ENCODE data around the gene MARS1.

MARS1 gene

DNA sequence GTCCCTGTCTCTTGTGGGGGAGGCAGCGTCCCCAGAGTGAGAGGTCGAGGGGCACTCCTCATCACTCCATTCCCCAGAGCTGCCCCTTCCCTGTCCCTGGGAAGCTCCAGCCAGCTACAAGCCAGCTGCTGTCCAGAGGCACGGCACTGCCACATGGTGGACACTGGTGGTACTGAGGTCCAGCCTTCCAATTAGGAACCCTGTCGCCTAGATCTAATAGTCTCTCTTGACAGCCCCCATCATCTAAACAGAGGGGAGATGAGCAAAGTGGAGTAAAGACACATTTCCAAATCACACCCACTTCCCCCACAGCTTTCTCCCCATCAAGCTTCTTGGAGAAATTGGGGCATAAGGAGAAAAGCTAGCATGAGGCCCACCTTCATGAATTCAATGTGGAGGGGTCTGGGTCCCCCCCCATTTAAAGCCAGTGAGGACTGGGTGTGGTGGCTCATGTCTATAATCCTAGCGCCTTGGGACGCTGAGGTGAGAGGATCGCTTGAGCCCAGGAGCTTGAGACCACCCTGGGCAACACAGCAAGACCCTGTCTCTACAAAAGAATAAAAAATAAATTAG lies 34.8 kb upstream of the MARS1 start:
- Mint-ChIP-seq H3K27me3 (peaks cover 1% of the 10 kb centered on the region), H3K4me3 (no peak overlapping the region), H3K4me1 (peaks cover 10% of the 10 kb centered on the region), H3K27ac (no peak overlapping the region), H3K9me3 (no peaks in the 10 kb centered on the region), H3K36me3 (no peaks in the 10 kb centered on the region)
- DNase-seq (ENCODE audit: low spot score in 2 of 2), result peak in 1 of 2 donors; percentile 59
- peak; percentile 53 for ATAC-seq (ENCODE audit: low read depth)

- H3K27ac Mint-ChIP-seq, result no peak overlapping the region
- DNase-seq (ENCODE audit: low spot score in 2 of 2), result no peak
- no peak for ATAC-seq (ENCODE audit: low read depth)
- H3K36me3 Mint-ChIP-seq, result no peaks in the 10 kb centered on the region
- H3K4me3 Mint-ChIP-seq, result no peak overlapping the region
- H3K27me3 Mint-ChIP-seq, result peaks cover 1% of the 10 kb centered on the region
- no peaks in the 10 kb centered on the region for H3K9me3 Mint-ChIP-seq
- peaks cover 18% of the 10 kb centered on the region for H3K4me1 Mint-ChIP-seq
Observed at GRCh38 chr12:57454213-57454565, 33.7 kb upstream of the MARS1 start.

DNA sequence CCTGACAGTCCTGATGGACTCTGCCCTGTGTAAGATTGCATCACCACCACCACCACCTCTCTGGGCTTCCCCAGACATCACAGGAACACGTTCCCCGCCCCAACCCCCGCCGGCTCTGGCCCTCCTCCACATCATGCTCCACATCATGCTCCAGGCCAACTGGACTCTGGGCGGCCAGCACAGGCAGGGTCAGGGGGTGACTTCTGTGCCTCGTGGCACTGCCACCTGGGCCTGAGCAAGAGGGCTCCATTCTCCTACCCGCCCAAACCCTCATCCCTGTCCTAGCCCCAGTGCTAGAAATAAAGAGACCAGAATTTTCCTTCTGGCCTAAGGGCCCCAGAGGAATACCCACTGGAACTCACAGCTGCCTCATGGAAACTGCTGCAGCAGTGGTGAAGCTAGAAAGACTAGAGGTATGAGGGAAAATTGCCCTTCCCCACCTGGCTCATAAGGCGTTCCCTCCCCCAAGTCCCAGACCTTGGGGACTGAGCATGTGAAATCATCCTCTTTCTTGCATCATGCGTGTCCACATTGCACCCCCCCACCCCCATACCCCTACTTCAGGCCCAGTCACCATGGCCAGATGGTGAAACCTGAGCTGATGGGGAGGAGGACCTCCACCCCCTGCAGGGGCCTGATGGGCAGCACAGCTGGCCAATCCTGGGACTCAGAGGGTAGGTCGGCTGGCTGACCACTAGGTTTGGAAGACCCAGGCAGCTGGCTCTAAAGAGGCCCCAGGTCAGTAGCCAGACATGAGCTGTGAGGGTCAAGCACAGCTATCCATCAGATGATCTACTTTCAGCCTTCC lies 33.1 kb upstream of the MARS1 start, which contains the start of gene INHBE:
TSS of gene INHBE (plus strand) at position 742 of the 808 bp plus-strand sequence. CDS start 230 bp downstream, outside the sequence.
- DNase-seq (ENCODE audit: low spot score in 2 of 2) (no peak), ATAC-seq (ENCODE audit: low read depth) (no peak)
- Mint-ChIP-seq H3K9me3 (no peaks in the 10 kb centered on the region), H3K36me3 (no peaks in the 10 kb centered on the region), H3K4me1 (peaks cover 22% of the 10 kb centered on the region), H3K27me3 (peaks cover 1% of the 10 kb centered on the region), H3K27ac (peak within 1 kb of the TSS; percentile 9), H3K4me3 (peak within 1 kb of the TSS; percentile 84)

DNA sequence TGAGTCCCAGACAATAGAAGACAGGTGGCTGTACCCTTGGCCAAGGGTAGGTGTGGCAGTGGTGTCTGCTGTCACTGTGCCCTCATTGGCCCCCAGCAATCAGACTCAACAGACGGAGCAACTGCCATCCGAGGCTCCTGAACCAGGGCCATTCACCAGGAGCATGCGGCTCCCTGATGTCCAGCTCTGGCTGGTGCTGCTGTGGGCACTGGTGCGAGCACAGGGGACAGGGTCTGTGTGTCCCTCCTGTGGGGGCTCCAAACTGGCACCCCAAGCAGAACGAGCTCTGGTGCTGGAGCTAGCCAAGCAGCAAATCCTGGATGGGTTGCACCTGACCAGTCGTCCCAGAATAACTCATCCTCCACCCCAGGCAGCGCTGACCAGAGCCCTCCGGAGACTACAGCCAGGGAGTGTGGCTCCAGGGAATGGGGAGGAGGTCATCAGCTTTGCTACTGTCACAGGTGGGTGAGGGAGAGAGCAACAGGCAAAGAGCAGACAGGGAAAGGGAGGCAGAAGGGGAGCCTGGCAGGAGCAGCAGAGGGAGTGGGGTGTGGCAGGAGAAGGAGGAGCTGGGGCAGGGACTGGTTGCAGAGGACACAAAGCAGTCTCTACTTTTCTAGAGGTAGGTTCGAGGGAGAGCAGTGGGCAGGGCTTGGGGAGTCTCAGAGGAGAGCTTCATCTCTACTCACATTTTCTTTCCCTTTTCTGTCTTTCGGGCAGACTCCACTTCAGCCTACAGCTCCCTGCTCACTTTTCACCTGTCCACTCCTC lies 32.3 kb upstream of the MARS1 start:
- no peak for ATAC-seq (ENCODE audit: low read depth)
- Mint-ChIP-seq H3K4me1 (peaks cover 27% of the 10 kb centered on the region), H3K27me3 (peaks cover 1% of the 10 kb centered on the region), H3K36me3 (no peaks in the 10 kb centered on the region), H3K4me3 (peak overlapping the region; percentile 84), H3K27ac (peak overlapping the region; percentile 9), H3K9me3 (no peaks in the 10 kb centered on the region)
- no peak for DNase-seq (ENCODE audit: low spot score in 2 of 2)

DNA sequence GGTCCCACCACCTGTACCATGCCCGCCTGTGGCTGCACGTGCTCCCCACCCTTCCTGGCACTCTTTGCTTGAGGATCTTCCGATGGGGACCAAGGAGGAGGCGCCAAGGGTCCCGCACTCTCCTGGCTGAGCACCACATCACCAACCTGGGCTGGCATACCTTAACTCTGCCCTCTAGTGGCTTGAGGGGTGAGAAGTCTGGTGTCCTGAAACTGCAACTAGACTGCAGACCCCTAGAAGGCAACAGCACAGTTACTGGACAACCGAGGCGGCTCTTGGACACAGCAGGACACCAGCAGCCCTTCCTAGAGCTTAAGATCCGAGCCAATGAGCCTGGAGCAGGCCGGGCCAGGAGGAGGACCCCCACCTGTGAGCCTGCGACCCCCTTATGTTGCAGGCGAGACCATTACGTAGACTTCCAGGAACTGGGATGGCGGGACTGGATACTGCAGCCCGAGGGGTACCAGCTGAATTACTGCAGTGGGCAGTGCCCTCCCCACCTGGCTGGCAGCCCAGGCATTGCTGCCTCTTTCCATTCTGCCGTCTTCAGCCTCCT lies 31.6 kb upstream of the MARS1 start:
- DNase-seq (ENCODE audit: low spot score in 2 of 2) (peak; percentile 56 to 57), ATAC-seq (ENCODE audit: low read depth) (peak; percentile 25)
- peaks cover 1% of the 10 kb centered on the region for H3K27me3 Mint-ChIP-seq
- peak overlapping the region; percentile 9 for H3K27ac Mint-ChIP-seq
- H3K4me1 Mint-ChIP-seq, result peaks cover 31% of the 10 kb centered on the region
- peak overlapping the region; percentile 84 for H3K4me3 Mint-ChIP-seq
- H3K36me3 Mint-ChIP-seq, result no peaks in the 10 kb centered on the region
- no peaks in the 10 kb centered on the region for H3K9me3 Mint-ChIP-seq

- no peaks in the 10 kb centered on the region for H3K9me3 Mint-ChIP-seq
- peak overlapping the region; percentile 93 for H3K27ac Mint-ChIP-seq
- DNase-seq (ENCODE audit: low spot score in 2 of 2) (no peak), ATAC-seq (ENCODE audit: low read depth) (no peak)
- peaks cover 35% of the 10 kb centered on the region for H3K4me1 Mint-ChIP-seq
- peaks cover 1% of the 10 kb centered on the region for H3K27me3 Mint-ChIP-seq
- no peak overlapping the region for H3K4me3 Mint-ChIP-seq
- no peaks in the 10 kb centered on the region for H3K36me3 Mint-ChIP-seq
Observed at GRCh38 chr12:57456737-57457490, 31.0 kb upstream of the MARS1 start.

DNA sequence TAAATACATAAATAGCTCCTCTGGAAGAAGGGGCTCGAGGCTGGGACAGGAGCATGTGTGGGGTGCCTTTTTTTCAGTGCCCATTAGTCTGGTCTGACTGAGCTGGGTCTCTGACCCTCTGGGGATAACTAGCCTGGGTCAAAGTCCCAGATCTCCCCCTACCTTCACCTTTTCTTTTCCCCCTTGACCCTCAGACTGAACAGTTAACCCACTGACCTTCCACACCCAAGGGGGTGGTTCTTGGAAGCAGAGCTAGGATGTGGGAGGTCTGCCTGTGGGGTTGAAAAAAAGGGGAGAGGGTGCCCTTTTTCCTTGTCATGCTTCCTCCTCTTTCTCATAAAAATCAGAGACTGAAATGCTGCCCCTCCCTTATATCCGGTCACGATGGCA lies 29.2 kb upstream of the MARS1 start:
- H3K36me3 Mint-ChIP-seq, result no peaks in the 10 kb centered on the region
- ATAC-seq (ENCODE audit: low read depth) (no peak), DNase-seq (ENCODE audit: low spot score in 2 of 2) (no peak)
- peak overlapping the region; percentile 93 for H3K27ac Mint-ChIP-seq
- H3K4me1 Mint-ChIP-seq, result peaks cover 44% of the 10 kb centered on the region
- H3K27me3 Mint-ChIP-seq, result no peaks in the 10 kb centered on the region
- no peaks in the 10 kb centered on the region for H3K9me3 Mint-ChIP-seq
- H3K4me3 Mint-ChIP-seq, result peak overlapping the region; percentile 96

- peak; percentile 94 to 95 for DNase-seq (ENCODE audit: low spot score in 2 of 2)
- Mint-ChIP-seq H3K27me3 (no peaks in the 10 kb centered on the region), H3K36me3 (no peaks in the 10 kb centered on the region), H3K9me3 (no peaks in the 10 kb centered on the region), H3K27ac (peak overlapping the region; percentile 93), H3K4me1 (peaks cover 47% of the 10 kb centered on the region), H3K4me3 (peak overlapping the region; percentile 96)
- ATAC-seq (ENCODE audit: low read depth), result peak; percentile 77
Observed at GRCh38 chr12:57459055-57459749, 28.7 kb upstream of the MARS1 start.

DNA sequence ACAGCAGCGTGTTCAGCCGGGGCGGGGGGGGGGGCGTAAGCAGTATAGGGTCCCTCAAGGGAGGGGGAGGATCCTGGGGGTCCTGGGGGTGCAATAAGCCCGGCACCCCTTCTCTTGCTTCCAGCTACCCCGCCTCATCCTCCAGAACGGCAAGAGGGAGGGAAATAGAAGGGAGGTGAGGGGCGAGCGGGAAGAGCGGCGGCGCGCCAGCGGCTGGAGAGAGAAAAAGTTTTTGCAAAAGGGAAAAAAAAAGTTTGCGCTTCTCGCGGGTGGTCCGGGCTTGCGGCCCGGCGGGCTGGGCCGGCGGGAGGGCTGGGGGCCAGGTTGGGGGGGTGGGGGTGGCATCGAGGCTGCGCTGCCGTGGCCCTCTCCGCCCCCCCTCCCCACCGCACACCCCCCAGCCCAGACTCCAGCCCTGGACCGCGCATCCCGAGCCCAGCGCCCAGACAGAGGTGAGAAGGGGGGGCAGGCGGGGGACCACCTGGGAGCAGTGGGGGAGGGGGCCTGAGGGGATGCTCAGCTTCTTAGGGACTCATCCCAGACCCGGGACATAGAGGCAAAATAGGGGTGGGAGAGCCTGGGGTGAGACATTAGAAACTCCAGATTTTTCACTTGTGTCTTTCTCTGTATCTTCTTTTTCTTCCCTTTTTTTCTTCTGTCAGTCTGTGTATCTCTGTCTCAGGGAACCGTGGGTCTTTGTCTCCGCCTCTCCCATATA lies 28.0 kb upstream of the MARS1 start, which contains the start of gene GLI1:
TSS of gene GLI1 (plus strand) at position 36 of the 718 bp plus-strand sequence. CDS start 3,907 bp downstream, outside the sequence.
- H3K9me3 Mint-ChIP-seq, result no peaks in the 10 kb centered on the region
- H3K36me3 Mint-ChIP-seq, result no peaks in the 10 kb centered on the region
- H3K4me3 Mint-ChIP-seq, result peak within 1 kb of the TSS; percentile 96
- peaks cover 51% of the 10 kb centered on the region for H3K4me1 Mint-ChIP-seq
- ATAC-seq (ENCODE audit: low read depth) (no peak), DNase-seq (ENCODE audit: low spot score in 2 of 2) (no peak)
- peak within 1 kb of the TSS; percentile 93 for H3K27ac Mint-ChIP-seq
- H3K27me3 Mint-ChIP-seq, result no peaks in the 10 kb centered on the region

- Mint-ChIP-seq H3K9me3 (no peaks in the 10 kb centered on the region), H3K27me3 (no peaks in the 10 kb centered on the region), H3K27ac (peak overlapping the region; percentile 0), H3K4me3 (peak overlapping the region; percentile 76), H3K4me1 (peaks cover 53% of the 10 kb centered on the region), H3K36me3 (no peaks in the 10 kb centered on the region)
- no peak for DNase-seq (ENCODE audit: low spot score in 2 of 2)
- no peak for ATAC-seq (ENCODE audit: low read depth)
Observed at GRCh38 chr12:57460468-57460784, 27.4 kb upstream of the MARS1 start.

GRCh38 chr12:57460841-57461275 lies 27.0 kb upstream of the MARS1 start:
- Mint-ChIP-seq H3K4me1 (peaks cover 49% of the 10 kb centered on the region), H3K4me3 (peak overlapping the region; percentile 89), H3K27ac (no peak overlapping the region), H3K9me3 (no peaks in the 10 kb centered on the region), H3K27me3 (no peaks in the 10 kb centered on the region), H3K36me3 (no peaks in the 10 kb centered on the region)
- DNase-seq (ENCODE audit: low spot score in 2 of 2) (no peak), ATAC-seq (ENCODE audit: low read depth) (no peak)

- H3K27ac Mint-ChIP-seq, result peak overlapping the region; percentile 62
- no peaks in the 10 kb centered on the region for H3K9me3 Mint-ChIP-seq
- ATAC-seq (ENCODE audit: low read depth) (no peak), DNase-seq (ENCODE audit: low spot score in 2 of 2) (no peak)
- peak overlapping the region; percentile 89 for H3K4me3 Mint-ChIP-seq
- no peaks in the 10 kb centered on the region for H3K27me3 Mint-ChIP-seq
- no peaks in the 10 kb centered on the region for H3K36me3 Mint-ChIP-seq
- H3K4me1 Mint-ChIP-seq, result peaks cover 45% of the 10 kb centered on the region
Observed at GRCh38 chr12:57461276-57461916, 26.5 kb upstream of the MARS1 start.
